SK-N-SH treated with all-trans-retinoic acid at 6 μM for 48 hours (cell line): ENCODE measurements around the gene ZNF276.

Experiments used
- BACH2 ChIP-seq: fragments of 250-450 bp; sonication (Bioruptor Pico); IDR thresholded peaks from 2 replicates; pipeline ENCODE4 v1.9.0; 2021; ENCODE audit warnings: mild to moderate bottlenecking, borderline replicate concordance
- CSDC2 ChIP-seq: fragments of 250-450 bp; sonication (Bioruptor Pico); IDR thresholded peaks from 2 replicates; pipeline ENCODE4 v1.5.0; 2020; ENCODE audit warnings: mild to moderate bottlenecking, moderate library complexity
- GLIS3 ChIP-seq: fragments of 250-450 bp; sonication (Bioruptor Pico); IDR thresholded peaks from 2 replicates; pipeline ENCODE4 v1.5.0; 2020; ENCODE audit warnings: mild to moderate bottlenecking, moderate library complexity
- OSR1 ChIP-seq: fragments of 250-450 bp; sonication (Bioruptor Pico); IDR thresholded peaks from 2 replicates; pipeline ENCODE4 v1.8.0; 2022; ENCODE audit warnings: moderate library complexity, mild to moderate bottlenecking, inconsistent platforms
- PPARA ChIP-seq: fragments of 250-450 bp; sonication (Bioruptor Pico); IDR thresholded peaks from 2 replicates; pipeline ENCODE4 v1.5.0; 2020; ENCODE audit warnings: mild to moderate bottlenecking, borderline replicate concordance
- RARB ChIP-seq: fragments of 250-450 bp; sonication (Bioruptor Pico); IDR thresholded peaks from 2 replicates; pipeline ENCODE4 v1.8.0; 2021; ENCODE audit warnings: mild to moderate bottlenecking, moderate library complexity
- TCF4 ChIP-seq: fragments of 250-450 bp; sonication (Bioruptor Pico); IDR thresholded peaks from 2 replicates; pipeline ENCODE4 v1.8.0; 2021; ENCODE audit warnings: mild to moderate bottlenecking, moderate library complexity, borderline replicate concordance
- TOX ChIP-seq: fragments of 250-450 bp; sonication (Bioruptor Pico); IDR thresholded peaks from 2 replicates; pipeline ENCODE4 v1.8.0; 2021; ENCODE audit warnings: mild to moderate bottlenecking, moderate library complexity, borderline replicate concordance
- ZFP3 ChIP-seq: fragments of 250-450 bp; sonication (Bioruptor Pico); IDR thresholded peaks from 2 replicates; pipeline ENCODE4 v1.5.0; 2020; ENCODE audit warnings: mild to moderate bottlenecking, moderate library complexity
- ZNF565 ChIP-seq: fragments of 450-650 bp; formaldehyde crosslinking; conservative IDR thresholded peaks from 2 replicates; pipeline ENCODE4 v1.5.0; 2020; ENCODE audit warnings: low read depth, mild to moderate bottlenecking, moderate library complexity
- ZNF8 ChIP-seq: fragments of 450-650 bp; formaldehyde crosslinking; IDR thresholded peaks from 2 replicates; pipeline ENCODE4 v1.5.0; 2020; ENCODE audit warnings: mild to moderate bottlenecking, moderate library complexity
- TF ChIP-seq, protein P1 (sequence below): fragments of 250-450 bp; sonication (Bioruptor Pico); IDR thresholded peaks from 2 replicates; pipeline ENCODE4 v1.8.0; 2020; ENCODE audit warnings: mild to moderate bottlenecking, moderate library complexity, borderline replicate concordance
- TF ChIP-seq, protein P2 (sequence below): fragments of 250-450 bp; sonication (Bioruptor Pico); IDR thresholded peaks from 2 replicates; pipeline ENCODE4 v1.5.1; 2020; ENCODE audit warnings: low read depth, mild to moderate bottlenecking, moderate library complexity

DNA sequence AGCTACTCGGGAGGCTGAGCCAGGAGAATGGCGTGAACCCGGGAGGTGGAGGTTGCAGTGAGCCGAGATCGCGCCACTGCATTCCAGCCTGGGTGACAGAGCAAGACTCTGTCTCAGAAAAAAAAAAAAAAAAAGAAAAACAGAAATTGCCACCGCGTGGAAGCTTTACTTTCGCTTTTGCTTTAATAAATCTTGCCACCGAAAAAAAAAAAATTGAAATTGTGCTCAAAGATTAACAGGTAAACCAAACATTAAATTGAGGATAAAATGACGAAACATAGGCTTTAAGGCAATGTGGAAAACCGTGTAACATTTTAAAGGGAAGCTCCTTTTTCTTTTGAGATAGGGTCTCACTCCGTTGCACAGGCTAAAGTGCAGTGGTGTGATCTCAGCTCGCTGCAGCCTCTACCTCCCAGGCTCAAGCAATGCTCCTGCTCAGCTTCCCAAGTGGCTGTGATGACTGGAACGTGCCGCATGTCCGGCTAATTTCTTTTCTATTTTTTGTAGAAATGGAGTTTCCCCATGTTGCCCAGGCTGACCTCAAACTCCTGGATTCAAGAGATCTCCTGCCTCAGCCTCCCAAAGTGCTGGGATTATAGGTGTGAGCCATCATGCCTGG lies 40.1 kb downstream of the ZNF276 start:
- TF ChIP-seq, protein P1, sequence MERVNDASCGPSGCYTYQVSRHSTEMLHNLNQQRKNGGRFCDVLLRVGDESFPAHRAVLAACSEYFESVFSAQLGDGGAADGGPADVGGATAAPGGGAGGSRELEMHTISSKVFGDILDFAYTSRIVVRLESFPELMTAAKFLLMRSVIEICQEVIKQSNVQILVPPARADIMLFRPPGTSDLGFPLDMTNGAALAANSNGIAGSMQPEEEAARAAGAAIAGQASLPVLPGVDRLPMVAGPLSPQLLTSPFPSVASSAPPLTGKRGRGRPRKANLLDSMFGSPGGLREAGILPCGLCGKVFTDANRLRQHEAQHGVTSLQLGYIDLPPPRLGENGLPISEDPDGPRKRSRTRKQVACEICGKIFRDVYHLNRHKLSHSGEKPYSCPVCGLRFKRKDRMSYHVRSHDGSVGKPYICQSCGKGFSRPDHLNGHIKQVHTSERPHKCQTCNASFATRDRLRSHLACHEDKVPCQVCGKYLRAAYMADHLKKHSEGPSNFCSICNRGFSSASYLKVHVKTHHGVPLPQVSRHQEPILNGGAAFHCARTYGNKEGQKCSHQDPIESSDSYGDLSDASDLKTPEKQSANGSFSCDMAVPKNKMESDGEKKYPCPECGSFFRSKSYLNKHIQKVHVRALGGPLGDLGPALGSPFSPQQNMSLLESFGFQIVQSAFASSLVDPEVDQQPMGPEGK (CRISPR knock-in tag) = no peak
- TF ChIP-seq, protein P2, sequence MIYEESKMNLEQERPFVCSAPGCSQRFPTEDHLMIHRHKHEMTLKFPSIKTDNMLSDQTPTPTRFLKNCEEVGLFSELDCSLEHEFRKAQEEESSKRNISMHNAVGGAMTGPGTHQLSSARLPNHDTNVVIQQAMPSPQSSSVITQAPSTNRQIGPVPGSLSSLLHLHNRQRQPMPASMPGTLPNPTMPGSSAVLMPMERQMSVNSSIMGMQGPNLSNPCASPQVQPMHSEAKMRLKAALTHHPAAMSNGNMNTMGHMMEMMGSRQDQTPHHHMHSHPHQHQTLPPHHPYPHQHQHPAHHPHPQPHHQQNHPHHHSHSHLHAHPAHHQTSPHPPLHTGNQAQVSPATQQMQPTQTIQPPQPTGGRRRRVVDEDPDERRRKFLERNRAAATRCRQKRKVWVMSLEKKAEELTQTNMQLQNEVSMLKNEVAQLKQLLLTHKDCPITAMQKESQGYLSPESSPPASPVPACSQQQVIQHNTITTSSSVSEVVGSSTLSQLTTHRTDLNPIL (CRISPR knock-in tag) = no peak
- TF ChIP-seq GLIS3 (CRISPR knock-in tag) = no peak
- TF ChIP-seq RARB (CRISPR knock-in tag) = no peak
- TF ChIP-seq ZNF565 (CRISPR knock-in tag) = no peak
- TF ChIP-seq CSDC2 = no peak
- TF ChIP-seq PPARA (CRISPR knock-in tag) = no peak
- no peak for TF ChIP-seq BACH2 (CRISPR knock-in tag)
- no peak for TF ChIP-seq ZFP3
- TF ChIP-seq ZNF8 (CRISPR knock-in tag) = no peak
- TF ChIP-seq OSR1 (CRISPR knock-in tag) = no peak
- TF ChIP-seq TOX = no peak
- TF ChIP-seq TCF4 (CRISPR knock-in tag) = no peak
